ENCODE results near the gene CARD10. TPM values are rescaled to one million over a fixed set of nuclear protein-coding genes. Genes with fewer than 3 reads are reported as not detected.

Gene CARD10
- total and polyA plus RNA-seq, 2 of the 13 experiments (the other 11 are each of a cell fraction or from before 2014, with no cell fraction given), result 35.2 to 55.8 TPM

DNA sequence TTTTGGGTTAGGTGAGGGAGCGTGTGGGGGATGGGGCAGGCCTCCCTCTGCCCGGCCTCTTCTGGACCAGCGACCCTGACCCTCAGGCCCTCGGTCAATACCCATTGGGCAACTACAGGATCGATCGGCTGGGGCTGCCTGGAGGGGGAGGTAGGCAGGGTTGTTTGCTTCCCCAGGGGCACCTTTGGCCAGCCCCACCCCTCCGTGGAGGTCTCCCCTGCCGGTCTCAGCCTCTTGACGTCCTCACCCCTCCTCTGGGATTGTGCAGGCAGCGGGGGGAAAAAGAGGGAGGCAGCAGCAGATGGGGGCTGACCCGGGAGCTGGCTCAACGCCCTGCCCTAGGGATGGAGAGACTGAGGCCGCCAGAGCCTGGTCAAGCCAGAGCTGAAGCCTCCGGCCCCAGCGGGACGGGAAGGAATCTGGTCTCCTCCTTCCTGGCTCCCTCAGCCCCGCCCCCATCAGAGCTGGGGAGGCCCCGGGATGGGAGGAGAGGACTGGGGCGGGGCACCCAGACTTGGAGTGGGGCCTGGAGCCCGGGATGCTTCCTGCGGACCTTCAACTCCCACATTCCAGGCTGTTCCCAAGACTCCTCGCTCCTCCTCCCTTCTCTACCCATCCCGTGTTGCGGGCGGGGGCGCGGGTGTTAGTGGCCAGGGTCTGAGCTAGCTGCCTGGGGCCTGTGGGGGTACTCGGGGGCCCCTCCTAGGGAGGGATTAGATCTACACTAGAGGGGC lies 26.7 kb upstream of the CARD10 start (continued):
- TF ChIP-seq ZNF747 (CRISPR knock-in tag; IDR thresholded peaks at IDR 0.05; ENCODE audit: borderline replicate concordance) (peak; percentile 89; the same call in 1 of the 2 replicates), ZNF619 (CRISPR knock-in tag; IDR thresholded peaks at IDR 0.05) (peak; percentile 89; the same call in 1 of the 2 replicates), HNF4A (CRISPR knock-in tag; IDR thresholded peaks at IDR 0.05) (peak; percentile 98), ZNF441 (CRISPR knock-in tag; IDR thresholded peaks at IDR 0.05; ENCODE audit: borderline replicate concordance) (no peak; the same call in 1 of the 2 replicates), ZNF362 (CRISPR knock-in tag; IDR thresholded peaks at IDR 0.05; ENCODE audit: borderline replicate concordance) (peak; percentile 70), ZBTB3 (CRISPR knock-in tag; IDR thresholded peaks at IDR 0.05; ENCODE audit: borderline replicate concordance, low read depth) (peak; percentile 74; the same call in 1 of the 2 replicates), THAP11 (CRISPR knock-in tag; IDR thresholded peaks at IDR 0.05) (peak; percentile 84), FOXM1 (CRISPR knock-in tag; IDR thresholded peaks at IDR 0.05) (no peak), CC2D1A (CRISPR knock-in tag; IDR thresholded peaks at IDR 0.05) (no peak), KAT8 (CRISPR knock-in tag; IDR thresholded peaks at IDR 0.05) (peak; percentile 84), CENPBD1 (CRISPR knock-in tag; IDR thresholded peaks at IDR 0.05; ENCODE audit: borderline replicate concordance, low read depth) (no peak), ZNF30 (CRISPR knock-in tag; IDR thresholded peaks at IDR 0.05) (peak; percentile 33; the same call in 1 of the 2 replicates), ZNF569 (CRISPR knock-in tag; IDR thresholded peaks at IDR 0.05; ENCODE audit: borderline replicate concordance) (no peak), KAT2B (IDR thresholded peaks at IDR 0.05; ENCODE audit: borderline replicate concordance, low read depth, low read length) (peak; percentile 98), ZNF350 (CRISPR knock-in tag; IDR thresholded peaks at IDR 0.05; ENCODE audit: borderline replicate concordance, low read depth) (peak; percentile 99), U2AF1 (optimal IDR thresholded peaks at IDR 0.05; ENCODE audit: low read depth, low read length) (no peak), HHEX (CRISPR knock-in tag; IDR thresholded peaks at IDR 0.05) (peak; percentile 91), ZNF44 (CRISPR knock-in tag; IDR thresholded peaks at IDR 0.05) (0 out of 2 replicates have a peak, but pooled peaks have one; percentile 9), MZF1 (CRISPR knock-in tag; IDR thresholded peaks at IDR 0.05; ENCODE audit: borderline replicate concordance) (no peak; the same call in 1 of the 2 replicates), IRF2 (CRISPR knock-in tag; IDR thresholded peaks at IDR 0.05) (peak; percentile 88; the same call in 1 of the 2 replicates), ZNF607 (CRISPR knock-in tag; IDR thresholded peaks at IDR 0.05; ENCODE audit: borderline replicate concordance) (peak; percentile 65; the same call in 1 of the 2 replicates), MIXL1 (CRISPR knock-in tag; IDR thresholded peaks at IDR 0.05) (peak; percentile 74)
- TF ChIP-seq, protein P1, sequence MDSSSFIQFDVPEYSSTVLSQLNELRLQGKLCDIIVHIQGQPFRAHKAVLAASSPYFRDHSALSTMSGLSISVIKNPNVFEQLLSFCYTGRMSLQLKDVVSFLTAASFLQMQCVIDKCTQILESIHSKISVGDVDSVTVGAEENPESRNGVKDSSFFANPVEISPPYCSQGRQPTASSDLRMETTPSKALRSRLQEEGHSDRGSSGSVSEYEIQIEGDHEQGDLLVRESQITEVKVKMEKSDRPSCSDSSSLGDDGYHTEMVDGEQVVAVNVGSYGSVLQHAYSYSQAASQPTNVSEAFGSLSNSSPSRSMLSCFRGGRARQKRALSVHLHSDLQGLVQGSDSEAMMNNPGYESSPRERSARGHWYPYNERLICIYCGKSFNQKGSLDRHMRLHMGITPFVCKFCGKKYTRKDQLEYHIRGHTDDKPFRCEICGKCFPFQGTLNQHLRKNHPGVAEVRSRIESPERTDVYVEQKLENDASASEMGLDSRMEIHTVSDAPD (CRISPR knock-in tag; IDR thresholded peaks at IDR 0.05), result no peak
- TF ChIP-seq, protein P2, sequence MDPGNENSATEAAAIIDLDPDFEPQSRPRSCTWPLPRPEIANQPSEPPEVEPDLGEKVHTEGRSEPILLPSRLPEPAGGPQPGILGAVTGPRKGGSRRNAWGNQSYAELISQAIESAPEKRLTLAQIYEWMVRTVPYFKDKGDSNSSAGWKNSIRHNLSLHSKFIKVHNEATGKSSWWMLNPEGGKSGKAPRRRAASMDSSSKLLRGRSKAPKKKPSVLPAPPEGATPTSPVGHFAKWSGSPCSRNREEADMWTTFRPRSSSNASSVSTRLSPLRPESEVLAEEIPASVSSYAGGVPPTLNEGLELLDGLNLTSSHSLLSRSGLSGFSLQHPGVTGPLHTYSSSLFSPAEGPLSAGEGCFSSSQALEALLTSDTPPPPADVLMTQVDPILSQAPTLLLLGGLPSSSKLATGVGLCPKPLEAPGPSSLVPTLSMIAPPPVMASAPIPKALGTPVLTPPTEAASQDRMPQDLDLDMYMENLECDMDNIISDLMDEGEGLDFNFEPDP (CRISPR knock-in tag; conservative IDR thresholded peaks at IDR 0.05), result peak; percentile 89; the same call in 1 of the 2 replicates
- TF ChIP-seq, protein P3, sequence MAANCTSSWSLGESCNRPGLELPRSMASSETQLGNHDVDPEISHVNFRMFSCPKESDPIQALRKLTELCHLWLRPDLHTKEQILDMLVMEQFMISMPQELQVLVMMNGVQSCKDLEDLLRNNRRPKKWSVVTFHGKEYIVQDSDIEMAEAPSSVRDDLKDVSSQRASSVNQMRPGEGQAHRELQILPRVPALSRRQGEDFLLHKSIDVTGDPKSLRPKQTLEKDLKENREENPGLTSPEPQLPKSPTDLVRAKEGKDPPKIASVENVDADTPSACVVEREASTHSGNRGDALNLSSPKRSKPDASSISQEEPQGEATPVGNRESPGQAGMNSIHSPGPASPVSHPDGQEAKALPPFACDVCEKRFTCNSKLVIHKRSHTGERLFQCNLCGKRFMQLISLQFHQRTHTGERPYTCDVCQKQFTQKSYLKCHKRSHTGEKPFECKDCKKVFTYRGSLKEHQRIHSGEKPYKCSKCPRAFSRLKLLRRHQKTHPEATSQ (CRISPR knock-in tag; IDR thresholded peaks at IDR 0.05; ENCODE audit: borderline replicate concordance), result no peak; the same call in 1 of the 2 replicates

Data from HepG2 (cell line).